HG02981 (cell line): Measurements from ENCODE around the gene RPS6KA5.

Experiments
- ATAC-seq: cut with Tn5 transposase; IDR thresholded peaks from one replicate; pipeline ENCODE4 v1.9.1; 2021; ENCODE audit warnings: mild to moderate bottlenecking, moderate library complexity; ENCODE audit not compliant: unreplicated experiment

RPS6KA5 gene

GRCh38 chr14:90814806-90815571 is 245.5 kb downstream of the RPS6KA5 start:
- ATAC-seq, result no peak

- no peak for ATAC-seq
These were observed 247.0 kb downstream of the RPS6KA5 start for GRCh38 chr14:90813442-90813841.

GRCh38 chr14:90812109-90812508 is 248.3 kb downstream of the RPS6KA5 start:
- ATAC-seq, result no peak

GRCh38 chr14:90811641-90812040 is 248.8 kb downstream of the RPS6KA5 start:
- no peak for ATAC-seq

GRCh38 chr14:90810806-90811205 is 249.6 kb downstream of the RPS6KA5 start:
- ATAC-seq, result no peak

- ATAC-seq, result no peak
These were observed 250.7 kb downstream of the RPS6KA5 start for GRCh38 chr14:90809530-90810312.

- no peak for ATAC-seq
These were observed 251.5 kb downstream of the RPS6KA5 start for GRCh38 chr14:90808759-90809529.

- no peak for ATAC-seq
These were observed 253.4 kb downstream of the RPS6KA5 start for GRCh38 chr14:90807060-90807459.

GRCh38 chr14:90805662-90806540 is 254.5 kb downstream of the RPS6KA5 start:
- no peak for ATAC-seq

GRCh38 chr14:90805084-90805391 is 255.4 kb downstream of the RPS6KA5 start:
- no peak for ATAC-seq

- ATAC-seq, result no peak
These were observed 256.0 kb downstream of the RPS6KA5 start for GRCh38 chr14:90804292-90805083.

GRCh38 chr14:90803249-90803648 is 257.2 kb downstream of the RPS6KA5 start:
- no peak for ATAC-seq

GRCh38 chr14:90799420-90799819 is 261.0 kb downstream of the RPS6KA5 start:
- ATAC-seq, result no peak

- ATAC-seq, result no peak
These were observed 262.5 kb downstream of the RPS6KA5 start for GRCh38 chr14:90797919-90798318.
